ENCODE results near the gene MUC6. TPM values are rescaled to one million over a fixed set of nuclear protein-coding genes. Genes with fewer than 3 reads are reported as not detected.

MUC6 gene
- total RNA-seq, 1 experiment from 2014 or later, result not detected

- DNase-seq (ENCODE audit: low read depth, low spot score), result no peak
- in situ Hi-C loops (cut with HindIII; ENCODE audit: low pct_unique_long_range_greater_than_20kb, low sequenced_read_pairs), result no loop called here
Observed at GRCh38 chr11:970319-970871, 66.1 kb downstream of the MUC6 start.

- no peak for DNase-seq (ENCODE audit: low read depth, low spot score)
- in situ Hi-C loops (cut with HindIII; ENCODE audit: low pct_unique_long_range_greater_than_20kb, low sequenced_read_pairs), result no loop called here
Observed at GRCh38 chr11:969651-970205, 66.8 kb downstream of the MUC6 start.

- in situ Hi-C loops (cut with HindIII; ENCODE audit: low pct_unique_long_range_greater_than_20kb, low sequenced_read_pairs), result no loop called here
- no peak for DNase-seq (ENCODE audit: low read depth, low spot score)
Observed at GRCh38 chr11:968822-969221, 67.7 kb downstream of the MUC6 start.

- no peak for DNase-seq (ENCODE audit: low read depth, low spot score)
- in situ Hi-C loops (cut with HindIII; ENCODE audit: low pct_unique_long_range_greater_than_20kb, low sequenced_read_pairs), result no loop called here
Observed at GRCh38 chr11:967995-968751, 68.3 kb downstream of the MUC6 start.

- in situ Hi-C loops (cut with HindIII; ENCODE audit: low pct_unique_long_range_greater_than_20kb, low sequenced_read_pairs), result no loop called here
- DNase-seq (ENCODE audit: low read depth, low spot score), result no peak
Observed at GRCh38 chr11:965206-965775, 71.2 kb downstream of the MUC6 start.

- no peak for DNase-seq (ENCODE audit: low read depth, low spot score)
- in situ Hi-C loops (cut with HindIII; ENCODE audit: low pct_unique_long_range_greater_than_20kb, low sequenced_read_pairs), result no loop called here
Observed at GRCh38 chr11:963852-964251, 72.7 kb downstream of the MUC6 start.

Other genes starting within 250 kb of the MUC6 start
- 0.53 TPM in 1 of 2 replicates, not detected in the other for gene CEND1, start 246.6 kb downstream of the MUC6 start, total RNA-seq (2014; rRNA removed; shearing (Covaris generic))
- gene SLC25A22, start 238.4 kb downstream of the MUC6 start, total RNA-seq (2014; rRNA removed; shearing (Covaris generic)), result 16.2 and 16.3 TPM in 2 replicates
- 4.2 and 6.1 TPM in 2 replicates for gene PIDD1, start 231.5 kb downstream of the MUC6 start, total RNA-seq (2014; rRNA removed; shearing (Covaris generic))
- gene RPLP2, start 226.8 kb downstream of the MUC6 start, total RNA-seq (2014; rRNA removed; shearing (Covaris generic)), result 1,043 and 1,055 TPM in 2 replicates
- gene PNPLA2, start 217.8 kb downstream of the MUC6 start, total RNA-seq (2014; rRNA removed; shearing (Covaris generic)), result 6.3 and 7.9 TPM in 2 replicates
- not detected in 2 replicates for gene CRACR2B, start 208.8 kb downstream of the MUC6 start, total RNA-seq (2014; rRNA removed; shearing (Covaris generic))
- gene CD151, start 203.8 kb downstream of the MUC6 start, total RNA-seq (2014; rRNA removed; shearing (Covaris generic)), result 228 and 233 TPM in 2 replicates
- gene POLR2L, start 194.2 kb downstream of the MUC6 start, total RNA-seq (2014; rRNA removed; shearing (Covaris generic)), result 397 and 411 TPM in 2 replicates
- 150 and 167 TPM in 2 replicates for gene TSPAN4, start 193.9 kb downstream of the MUC6 start, total RNA-seq (2014; rRNA removed; shearing (Covaris generic))
- gene CHID1, start 125.9 kb downstream of the MUC6 start, total RNA-seq (2014; rRNA removed; shearing (Covaris generic)), result 21.8 and 31.0 TPM in 2 replicates
- gene AP2A2, start 110.8 kb downstream of the MUC6 start, total RNA-seq (2014; rRNA removed; shearing (Covaris generic)), result 14.6 and 16.2 TPM in 2 replicates
- not detected in 2 replicates for gene MUC2, start 38.2 kb upstream of the MUC6 start, total RNA-seq (2014; rRNA removed; shearing (Covaris generic))
- not detected in 2 replicates for gene MUC5AC, start 121.2 kb upstream of the MUC6 start, total RNA-seq (2014; rRNA removed; shearing (Covaris generic))
- 0.21 and 0.35 TPM in 2 replicates for gene MUC5B, start 186.3 kb upstream of the MUC6 start, total RNA-seq (2014; rRNA removed; shearing (Covaris generic))

All from SK-MEL-5 (cell line).